BE2C (cell line): ENCODE data around the gene FZR1.

Experiments used
- DNase-seq: peaks from one replicate; pipeline ENCODE4 v3.0.0-alpha.2; 2020
- H3K27me3 ChIP-seq: fragments of 250-450 bp; sonication (Bioruptor Pico); 2 replicates; pipeline ENCODE4 v1.5.1; 2020; ENCODE audit warnings: mild to moderate bottlenecking
- H3K36me3 ChIP-seq: fragments of 250-450 bp; sonication (Bioruptor Pico); 2 replicates; pipeline ENCODE4 v1.5.1; 2020; ENCODE audit warnings: mild to moderate bottlenecking
- H3K4me1 ChIP-seq: fragments of 250-450 bp; sonication (Bioruptor Pico); 2 replicates; pipeline ENCODE4 v1.5.1; 2020
- H3K4me3 ChIP-seq: 2 replicates; pipeline ENCODE4 v1.5.1; 2011; ENCODE audit warnings: low read depth, low read length
- H3K9me3 ChIP-seq: fragments of 250-450 bp; sonication (Bioruptor Pico); 2 replicates; pipeline ENCODE4 v1.5.1; 2020
- TF ChIP-seq, protein P1 (sequence below): IDR thresholded peaks from 2 replicates; pipeline ENCODE4 v1.5.1; 2012; ENCODE audit warnings: mild to moderate bottlenecking, low read depth, low read length

The FZR1 gene

DNA sequence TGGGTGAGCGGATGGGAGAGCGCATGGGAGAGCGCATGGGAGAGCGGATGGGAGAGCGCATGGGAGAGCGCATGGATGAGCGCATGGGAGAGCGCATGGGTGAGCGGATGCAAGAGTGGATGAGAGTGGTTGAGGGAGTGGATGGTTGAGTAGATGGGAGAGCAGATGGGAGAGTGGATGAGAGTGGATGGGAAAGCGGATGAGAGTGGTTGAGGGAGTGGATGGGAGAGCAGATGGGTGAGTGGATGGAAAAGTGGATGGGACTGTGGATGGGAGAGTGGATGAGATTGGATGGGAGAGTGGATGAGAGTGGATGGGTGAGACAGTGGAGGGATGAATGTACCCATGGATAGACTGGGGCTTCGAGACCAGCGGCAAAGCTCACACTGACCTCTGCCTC lies 24.3 kb downstream of the FZR1 start:
- Histone ChIP-seq H3K4me3 (no peak overlapping the region), H3K36me3 (peaks cover 53% of the 10 kb centered on the region), H3K9me3 (no peaks in the 10 kb centered on the region), H3K4me1 (no peaks in the 10 kb centered on the region), H3K27me3 (no peaks in the 10 kb centered on the region)
- TF ChIP-seq, protein P1, sequence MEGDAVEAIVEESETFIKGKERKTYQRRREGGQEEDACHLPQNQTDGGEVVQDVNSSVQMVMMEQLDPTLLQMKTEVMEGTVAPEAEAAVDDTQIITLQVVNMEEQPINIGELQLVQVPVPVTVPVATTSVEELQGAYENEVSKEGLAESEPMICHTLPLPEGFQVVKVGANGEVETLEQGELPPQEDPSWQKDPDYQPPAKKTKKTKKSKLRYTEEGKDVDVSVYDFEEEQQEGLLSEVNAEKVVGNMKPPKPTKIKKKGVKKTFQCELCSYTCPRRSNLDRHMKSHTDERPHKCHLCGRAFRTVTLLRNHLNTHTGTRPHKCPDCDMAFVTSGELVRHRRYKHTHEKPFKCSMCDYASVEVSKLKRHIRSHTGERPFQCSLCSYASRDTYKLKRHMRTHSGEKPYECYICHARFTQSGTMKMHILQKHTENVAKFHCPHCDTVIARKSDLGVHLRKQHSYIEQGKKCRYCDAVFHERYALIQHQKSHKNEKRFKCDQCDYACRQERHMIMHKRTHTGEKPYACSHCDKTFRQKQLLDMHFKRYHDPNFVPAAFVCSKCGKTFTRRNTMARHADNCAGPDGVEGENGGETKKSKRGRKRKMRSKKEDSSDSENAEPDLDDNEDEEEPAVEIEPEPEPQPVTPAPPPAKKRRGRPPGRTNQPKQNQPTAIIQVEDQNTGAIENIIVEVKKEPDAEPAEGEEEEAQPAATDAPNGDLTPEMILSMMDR, result no peak
- no peak for DNase-seq

- Histone ChIP-seq H3K27me3 (no peaks in the 10 kb centered on the region), H3K4me3 (no peak overlapping the region), H3K36me3 (peaks cover 50% of the 10 kb centered on the region), H3K9me3 (no peaks in the 10 kb centered on the region), H3K4me1 (no peaks in the 10 kb centered on the region)
- TF ChIP-seq, protein P1, result no peak
- DNase-seq, result no peak
Observed at GRCh38 chr19:3531716-3532115, 25.6 kb downstream of the FZR1 start.

GRCh38 chr19:3532154-3532786 lies 26.2 kb downstream of the FZR1 start:
- DNase-seq, result no peak
- H3K4me3 ChIP-seq, result no peak overlapping the region
- no peaks in the 10 kb centered on the region for H3K9me3 ChIP-seq
- no peaks in the 10 kb centered on the region for H3K27me3 ChIP-seq
- H3K36me3 ChIP-seq, result peaks cover 47% of the 10 kb centered on the region
- TF ChIP-seq, protein P1, result no peak
- no peaks in the 10 kb centered on the region for H3K4me1 ChIP-seq

- peaks cover 43% of the 10 kb centered on the region for H3K36me3 ChIP-seq
- TF ChIP-seq, protein P1, result no peak
- H3K27me3 ChIP-seq, result no peaks in the 10 kb centered on the region
- no peaks in the 10 kb centered on the region for H3K4me1 ChIP-seq
- no peak for DNase-seq
- no peak overlapping the region for H3K4me3 ChIP-seq
- no peaks in the 10 kb centered on the region for H3K9me3 ChIP-seq
Observed at GRCh38 chr19:3533033-3533432, 26.9 kb downstream of the FZR1 start.

DNA sequence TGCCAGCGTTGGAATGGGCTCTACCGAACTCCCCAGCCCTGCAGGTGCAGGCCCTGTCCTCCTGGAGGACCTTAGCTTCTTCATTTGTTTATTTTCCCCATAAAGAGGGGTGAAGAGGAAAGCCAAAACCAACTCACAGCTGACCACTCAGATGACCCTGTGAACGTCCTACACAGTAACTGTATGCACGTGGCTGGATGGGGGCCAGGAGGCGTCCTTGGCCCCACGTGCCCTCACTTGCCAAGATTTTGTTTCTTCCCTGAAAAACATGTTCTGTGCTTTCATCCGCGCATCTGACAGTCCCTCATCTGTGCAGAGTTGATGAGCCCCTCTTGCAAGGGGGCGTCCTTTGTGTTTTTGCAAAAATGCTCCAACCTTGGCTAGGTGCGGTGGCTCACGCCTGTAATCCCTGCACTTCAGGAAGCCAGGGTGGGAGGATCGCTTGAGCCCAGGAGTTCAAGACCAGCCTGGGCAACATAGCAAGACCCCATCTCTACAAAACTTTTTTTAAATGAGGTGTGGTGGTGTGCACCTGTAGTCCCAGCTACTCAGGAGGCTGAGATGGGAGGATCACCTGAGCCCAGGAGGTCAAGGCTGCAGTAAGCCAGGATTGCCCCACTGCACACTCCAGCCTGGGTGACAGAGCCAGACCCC lies 27.6 kb downstream of the FZR1 start:
- no peak for DNase-seq
- no peaks in the 10 kb centered on the region for H3K4me1 ChIP-seq
- H3K36me3 ChIP-seq, result peaks cover 40% of the 10 kb centered on the region
- no peaks in the 10 kb centered on the region for H3K27me3 ChIP-seq
- TF ChIP-seq, protein P1, result no peak
- H3K4me3 ChIP-seq, result no peak overlapping the region
- no peaks in the 10 kb centered on the region for H3K9me3 ChIP-seq

- H3K27me3 ChIP-seq, result no peaks in the 10 kb centered on the region
- no peaks in the 10 kb centered on the region for H3K4me1 ChIP-seq
- no peak for DNase-seq
- H3K9me3 ChIP-seq, result no peaks in the 10 kb centered on the region
- TF ChIP-seq, protein P1, result no peak
- no peak overlapping the region for H3K4me3 ChIP-seq
- peaks cover 40% of the 10 kb centered on the region for H3K36me3 ChIP-seq
Observed at GRCh38 chr19:3534375-3535234, 28.5 kb downstream of the FZR1 start.
